ENCODE measurements around the gene IFRD2.
"Not testable (repeated sequence)": the region's sequence is repeated elsewhere in the genome, so short reads cannot be mapped to it uniquely, and the experiment has no call there.

Gene IFRD2

DNA sequence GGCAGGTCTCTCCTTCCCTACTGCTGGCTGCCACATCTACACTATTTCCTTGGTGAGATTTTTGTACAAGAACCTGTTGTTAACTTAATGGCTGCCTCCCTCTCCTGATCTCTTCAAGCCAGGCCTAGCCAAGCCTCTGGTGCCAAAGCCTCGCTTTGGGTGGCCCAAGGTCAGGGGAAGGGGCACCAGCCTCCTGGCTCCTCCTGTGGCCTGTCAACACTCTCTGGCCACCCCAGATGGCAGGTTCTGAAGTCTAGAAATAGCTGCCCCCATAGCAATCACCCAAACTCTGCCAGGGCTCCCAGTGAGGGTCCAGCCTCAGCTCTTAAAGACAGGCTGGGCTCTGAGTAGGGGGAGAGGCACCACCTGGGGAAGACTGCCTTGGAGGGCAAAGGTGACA, 5.0 kb downstream of the IFRD2 start:
- TF ChIP-seq, protein P1, sequence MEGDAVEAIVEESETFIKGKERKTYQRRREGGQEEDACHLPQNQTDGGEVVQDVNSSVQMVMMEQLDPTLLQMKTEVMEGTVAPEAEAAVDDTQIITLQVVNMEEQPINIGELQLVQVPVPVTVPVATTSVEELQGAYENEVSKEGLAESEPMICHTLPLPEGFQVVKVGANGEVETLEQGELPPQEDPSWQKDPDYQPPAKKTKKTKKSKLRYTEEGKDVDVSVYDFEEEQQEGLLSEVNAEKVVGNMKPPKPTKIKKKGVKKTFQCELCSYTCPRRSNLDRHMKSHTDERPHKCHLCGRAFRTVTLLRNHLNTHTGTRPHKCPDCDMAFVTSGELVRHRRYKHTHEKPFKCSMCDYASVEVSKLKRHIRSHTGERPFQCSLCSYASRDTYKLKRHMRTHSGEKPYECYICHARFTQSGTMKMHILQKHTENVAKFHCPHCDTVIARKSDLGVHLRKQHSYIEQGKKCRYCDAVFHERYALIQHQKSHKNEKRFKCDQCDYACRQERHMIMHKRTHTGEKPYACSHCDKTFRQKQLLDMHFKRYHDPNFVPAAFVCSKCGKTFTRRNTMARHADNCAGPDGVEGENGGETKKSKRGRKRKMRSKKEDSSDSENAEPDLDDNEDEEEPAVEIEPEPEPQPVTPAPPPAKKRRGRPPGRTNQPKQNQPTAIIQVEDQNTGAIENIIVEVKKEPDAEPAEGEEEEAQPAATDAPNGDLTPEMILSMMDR (IDR thresholded peaks at IDR 0.05; ENCODE audit: insufficient read depth, missing control alignments): no peak
- FAIRE-seq (no peak), DNase-seq (ENCODE audit: insufficient read length, low spot score) (no peak)

- DNase-seq (ENCODE audit: insufficient read length, low spot score): no peak
- TF ChIP-seq, protein P1 (IDR thresholded peaks at IDR 0.05; ENCODE audit: insufficient read depth, missing control alignments): no peak
- FAIRE-seq: no peak
These were observed 5.7 kb downstream of the IFRD2 start for GRCh38 chr3:50286322-50287227.

- not testable (repeated sequence) for DNase-seq (ENCODE audit: insufficient read length, low spot score); FAIRE-seq
These were observed 8.1 kb downstream of the IFRD2 start for GRCh38 chr3:50284121-50284520.

DNA sequence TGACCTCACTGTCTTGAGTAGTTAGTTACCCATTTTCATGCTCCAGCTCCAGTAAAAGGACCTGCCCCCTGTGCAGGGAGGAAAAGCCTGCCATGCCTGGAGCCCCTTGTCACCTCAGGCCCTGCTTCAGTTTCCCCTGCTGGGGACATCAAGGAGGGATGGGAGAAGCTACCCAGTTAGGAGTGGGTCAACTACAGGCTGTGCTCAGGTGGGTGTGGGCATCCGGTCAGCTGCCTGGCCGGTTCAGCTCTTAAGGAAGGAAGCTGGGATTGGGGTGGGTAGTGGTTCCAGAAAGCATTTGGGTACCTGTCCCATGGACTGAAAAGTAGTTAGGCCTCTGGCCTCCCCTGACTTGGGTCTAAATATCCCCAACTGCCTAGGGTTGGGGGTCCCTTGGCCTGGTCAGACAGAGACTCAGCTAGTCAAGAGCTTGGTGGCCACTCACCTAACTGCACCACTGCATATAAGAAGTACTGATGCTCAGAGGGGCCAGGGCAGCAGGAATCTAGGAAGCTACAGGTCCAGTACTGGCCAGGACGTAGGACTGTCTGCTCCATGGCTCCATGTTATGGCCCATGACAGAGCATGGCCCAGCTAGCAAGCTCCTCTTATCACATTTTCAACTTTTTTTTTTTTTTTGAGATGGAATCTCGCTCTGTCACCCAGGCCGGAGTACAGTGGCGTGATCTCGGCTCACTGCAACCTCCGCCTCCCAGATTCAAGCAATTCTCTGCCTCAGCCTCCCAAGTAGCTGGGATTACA, 12.8 kb downstream of the IFRD2 start:
- no peak for FAIRE-seq
- no peak for DNase-seq (ENCODE audit: insufficient read length, low spot score)

DNA sequence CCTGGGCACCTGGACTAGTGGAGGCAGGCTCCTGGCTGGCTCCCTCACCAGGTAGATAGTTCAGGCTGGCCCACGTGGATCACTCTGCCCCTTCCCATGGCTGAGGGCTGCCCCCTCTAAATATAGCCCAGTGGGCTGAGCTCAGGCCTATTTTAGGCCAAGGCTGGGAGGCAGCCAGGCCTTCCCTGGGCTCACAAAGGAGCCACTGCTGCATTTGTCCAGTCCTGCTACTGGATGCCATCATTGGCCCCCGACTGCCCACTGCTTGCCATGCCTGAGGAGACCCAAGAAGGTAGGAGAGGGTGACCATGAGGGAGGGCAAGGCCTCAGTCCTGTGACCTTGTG, 13.4 kb downstream of the IFRD2 start, which contains the start of gene LSMEM2:
Gene LSMEM2, plus strand, starts transcription at position 208 of the 345 bp plus-strand sequence. Its CDS starts 27 bp downstream, at position 235.
- FAIRE-seq: no peak
- no peak for DNase-seq (ENCODE audit: insufficient read length, low spot score)
- TF ChIP-seq, protein P1 (IDR thresholded peaks at IDR 0.05; ENCODE audit: insufficient read depth, missing control alignments): no peak

More for the DNA sequence above, 12.8 kb downstream of the IFRD2 start:
- TF ChIP-seq, protein P1 (IDR thresholded peaks at IDR 0.05; ENCODE audit: insufficient read depth, missing control alignments): no peak

- TF ChIP-seq, protein P1 (IDR thresholded peaks at IDR 0.05; ENCODE audit: insufficient read depth, missing control alignments): no peak
- DNase-seq (ENCODE audit: insufficient read length, low spot score) (no peak), FAIRE-seq (no peak)
These were observed 13.9 kb downstream of the IFRD2 start for GRCh38 chr3:50278123-50278879.

GRCh38 chr3:50276762-50277101, 15.5 kb downstream of the IFRD2 start:
- TF ChIP-seq, protein P1 (IDR thresholded peaks at IDR 0.05; ENCODE audit: insufficient read depth, missing control alignments): no peak
- FAIRE-seq (no peak), DNase-seq (ENCODE audit: insufficient read length, low spot score) (no peak)
